CD4-positive, alpha-beta T cell treated with Interleukin-15 for 4 hours (primary cell): Measurements from ENCODE around the gene L1TD1.
"Not testable (repeated sequence)": the region's sequence is repeated elsewhere in the genome, so short reads cannot be mapped to it uniquely, and the experiment has no call there.

Experiments
- DNase-seq: peaks from one replicate; pipeline ENCODE4 v3.0.0-alpha.2; 2020; ENCODE audit warnings: low spot score

Gene L1TD1

GRCh38 chr1:62235576-62235975 is 40.9 kb downstream of the L1TD1 start:
- DNase-seq, result no peak

- no peak for DNase-seq
These were observed 42.7 kb downstream of the L1TD1 start for GRCh38 chr1:62237361-62237760.

GRCh38 chr1:62237950-62238374 is 43.3 kb downstream of the L1TD1 start:
- DNase-seq, result no peak

DNA sequence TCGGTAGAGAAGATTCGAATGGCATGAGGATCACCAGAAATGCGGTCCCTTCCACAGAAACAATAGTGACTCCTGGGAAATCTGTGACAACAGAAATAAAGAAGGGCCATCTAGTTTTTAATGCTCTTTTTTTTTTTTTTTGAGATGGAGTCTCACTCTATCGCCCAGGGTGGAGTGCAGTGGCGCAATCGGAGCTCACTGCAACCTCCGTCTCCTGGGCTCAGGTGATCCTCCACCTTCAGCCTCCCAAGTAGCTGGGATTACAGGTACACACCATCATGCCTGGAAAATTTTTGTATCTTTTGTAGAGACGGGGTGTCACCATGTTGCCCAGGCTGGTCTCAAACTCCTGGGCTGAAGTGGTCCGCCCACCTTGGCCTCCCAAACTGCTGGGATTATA is 43.9 kb downstream of the L1TD1 start:
- DNase-seq, result no peak

GRCh38 chr1:62239652-62240403 is 45.2 kb downstream of the L1TD1 start:
- not testable (repeated sequence) for DNase-seq

- DNase-seq, result no peak
These were observed 46.2 kb downstream of the L1TD1 start for GRCh38 chr1:62240651-62241370.

DNA sequence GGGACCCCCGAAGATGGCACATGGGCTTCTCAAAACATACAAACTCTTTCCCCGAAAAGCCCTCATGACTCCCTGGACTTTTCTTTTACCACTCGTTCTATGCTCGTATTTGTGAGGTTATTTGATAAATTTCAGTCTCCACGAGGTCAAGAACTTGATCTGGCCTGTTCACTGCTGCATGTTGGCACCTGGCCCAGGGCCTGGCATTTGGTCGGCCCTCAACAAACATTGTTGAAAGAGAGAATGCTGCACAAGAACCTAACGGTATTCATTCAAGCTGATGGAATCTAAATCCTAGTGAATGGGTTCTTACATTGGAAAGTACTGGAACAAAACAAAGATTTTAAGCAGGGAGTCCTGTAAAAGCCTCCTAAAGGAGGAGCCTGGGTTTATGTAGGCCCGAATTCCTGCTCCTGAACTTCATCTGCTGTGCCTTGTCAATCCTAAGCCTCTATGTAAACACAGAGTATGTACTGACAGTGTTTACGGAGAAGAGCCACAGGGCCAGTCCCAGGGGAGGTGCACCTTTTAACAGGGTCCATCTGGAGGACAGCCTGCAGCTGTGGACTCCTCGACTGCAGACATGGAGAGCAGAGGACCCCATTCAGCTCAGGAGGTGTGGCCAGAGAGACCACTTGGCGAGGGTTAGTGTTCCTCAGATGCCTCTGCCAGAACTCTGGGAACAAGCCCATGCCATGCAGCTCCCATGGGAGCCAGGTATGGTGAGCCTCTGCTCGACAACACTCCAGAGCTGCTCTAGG is 46.9 kb downstream of the L1TD1 start:
- DNase-seq, result no peak

- DNase-seq, result not testable (repeated sequence)
These were observed 49.7 kb downstream of the L1TD1 start for GRCh38 chr1:62244380-62244779.

DNA sequence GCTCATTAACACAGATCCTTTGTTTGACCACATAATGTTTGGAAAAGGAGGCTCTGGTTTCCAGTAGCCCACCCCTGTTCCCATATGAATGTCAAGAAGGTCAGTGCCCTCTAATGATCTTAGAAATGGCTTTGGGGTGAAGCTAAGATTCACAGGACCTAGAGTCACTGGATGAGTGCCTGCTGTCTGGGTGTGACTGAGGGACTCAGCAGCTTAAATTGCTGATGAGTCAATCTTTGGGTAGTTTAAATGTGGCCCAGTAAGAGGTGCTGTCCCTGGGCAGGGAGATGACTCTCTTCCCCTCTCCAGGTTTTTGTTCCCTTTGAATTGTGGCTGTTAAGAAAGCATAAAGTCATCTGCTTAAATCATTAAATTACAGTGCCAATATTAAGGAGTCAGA is 50.6 kb downstream of the L1TD1 start:
- DNase-seq, result no peak

GRCh38 chr1:62247391-62248168 is 52.9 kb downstream of the L1TD1 start:
- DNase-seq, result no peak

DNA sequence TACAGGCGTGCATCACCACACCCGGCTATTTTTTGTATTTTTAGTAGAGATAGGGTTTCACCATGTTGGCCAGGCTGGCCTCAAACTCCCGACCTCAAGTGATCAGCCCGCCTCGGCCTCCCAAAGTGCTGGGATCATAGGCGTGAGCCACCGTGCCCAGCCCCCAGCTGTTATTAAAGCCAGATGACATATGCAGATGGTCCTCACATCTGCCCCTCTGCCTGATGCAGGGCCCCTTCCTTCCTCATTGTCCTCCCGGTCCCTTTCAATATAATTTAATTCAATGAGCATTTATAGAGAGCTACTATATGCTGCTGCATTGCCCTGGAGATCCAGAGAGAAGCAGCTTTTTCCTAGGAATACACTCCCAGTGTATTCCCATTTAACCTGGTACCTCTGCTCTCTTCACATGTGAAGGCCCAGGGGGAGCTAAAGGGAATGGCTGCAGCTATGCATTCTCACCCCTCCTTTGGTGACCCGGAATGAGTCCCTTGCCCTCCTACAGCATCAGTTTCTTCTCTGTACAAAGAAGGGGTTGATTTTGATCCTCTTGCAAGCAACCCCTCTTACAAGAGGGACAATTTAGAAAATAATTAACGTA is 55.6 kb downstream of the L1TD1 start:
- DNase-seq, result no peak

- no peak for DNase-seq
These were observed 64.9 kb downstream of the L1TD1 start for GRCh38 chr1:62259551-62259950.

DNA sequence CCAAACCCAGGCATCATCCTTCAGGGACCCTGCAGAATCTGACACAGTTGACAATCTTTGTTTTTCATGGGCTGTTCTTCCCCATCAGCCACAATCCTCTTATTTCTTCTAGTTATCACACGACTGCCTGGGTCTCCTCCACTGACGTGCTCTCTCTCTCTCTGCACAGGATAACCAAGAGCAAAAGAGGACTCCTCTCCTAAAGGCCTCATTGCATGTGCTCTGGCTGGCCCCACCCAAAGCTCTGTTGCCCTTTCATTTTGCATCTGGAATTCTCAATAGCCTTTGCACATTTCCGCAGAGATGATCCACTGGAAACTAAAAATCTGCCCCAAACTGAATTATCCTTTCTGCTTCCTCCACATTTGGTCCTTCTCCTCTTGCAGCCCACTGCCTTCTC is 66.0 kb downstream of the L1TD1 start:
- DNase-seq, result no peak
